Ectodermal cell (in vitro differentiated cells): ENCODE data around the gene HRAS.

Experiments used
- H3K27ac ChIP-seq: 2 replicates; pipeline ENCODE4 v1.7.0; 2013; ENCODE audit warnings: mild to moderate bottlenecking, low read depth, low read length; ENCODE audit not compliant: insufficient read depth, poor library complexity, severe bottlenecking
- H3K27me3 ChIP-seq: 2 replicates; pipeline ENCODE4 v1.7.0; 2013; ENCODE audit warnings: mild to moderate bottlenecking, low read length; ENCODE audit not compliant: insufficient read depth, control insufficient read depth, poor library complexity, severe bottlenecking
- H3K36me3 ChIP-seq: one replicate; pipeline ENCODE4 v1.7.0; 2013; ENCODE audit warnings: low read length; ENCODE audit not compliant: control insufficient read depth, insufficient read depth
- H3K4me1 ChIP-seq: one replicate; pipeline ENCODE4 v1.7.0; 2013; ENCODE audit warnings: low read length; ENCODE audit not compliant: control insufficient read depth, insufficient read depth
- H3K4me3 ChIP-seq: 2 replicates; pipeline ENCODE4 v1.7.0; 2013; ENCODE audit warnings: low read depth, low read length, control low read depth; ENCODE audit not compliant: insufficient read depth
- H3K9me3 ChIP-seq: 2 replicates; pipeline ENCODE4 v1.7.0; 2013; ENCODE audit warnings: mild to moderate bottlenecking, low read length, moderate library complexity; ENCODE audit not compliant: control insufficient read depth
- WGBS, 2 experiments: methylation state at CpG; one replicate each; pipeline ENCODE4 v1.1.7; 2013; ENCODE audit warnings: missing lambda C conversion rate in 2 of 2; 5-methylcytosine and 5-hydroxymethylcytosine counted together

Gene HRAS

GRCh38 chr11:531919-532526 lies 3.4 kb downstream of the HRAS start:
- no peak overlapping the region for H3K4me3 ChIP-seq
- H3K27ac ChIP-seq, result no peak overlapping the region
- peaks cover 22% of the 10 kb centered on the region for H3K36me3 ChIP-seq
- no peaks in the 10 kb centered on the region for H3K9me3 ChIP-seq
- 94 to 95% methylated on average over 18 of the region's 18 CpGs for WGBS, 2 experiments
- H3K27me3 ChIP-seq, result peaks cover 12% of the 10 kb centered on the region
- H3K4me1 ChIP-seq, result peaks cover 6% of the 10 kb centered on the region

GRCh38 chr11:530960-531831 lies 4.2 kb downstream of the HRAS start:
- Histone ChIP-seq H3K27ac (no peak overlapping the region), H3K27me3 (peaks cover 4% of the 10 kb centered on the region), H3K9me3 (no peaks in the 10 kb centered on the region), H3K4me3 (no peak overlapping the region), H3K36me3 (peaks cover 22% of the 10 kb centered on the region), H3K4me1 (peaks cover 6% of the 10 kb centered on the region)
- WGBS, 2 experiments, result 93% methylated on average over 28 of the region's 28 CpGs

GRCh38 chr11:529728-530411 lies 5.5 kb downstream of the HRAS start:
- Histone ChIP-seq H3K27me3 (no peaks in the 10 kb centered on the region), H3K9me3 (no peaks in the 10 kb centered on the region), H3K36me3 (peaks cover 22% of the 10 kb centered on the region), H3K27ac (no peak overlapping the region), H3K4me3 (no peak overlapping the region), H3K4me1 (peaks cover 6% of the 10 kb centered on the region)
- WGBS, 2 experiments, result 90% methylated on average over 18 of the region's 18 CpGs

GRCh38 chr11:528815-529727 lies 6.3 kb downstream of the HRAS start:
- WGBS, 2 experiments, result 90% methylated on average over 29 of the region's 29 CpGs
- Histone ChIP-seq H3K4me1 (peaks cover 3% of the 10 kb centered on the region), H3K4me3 (no peak overlapping the region), H3K9me3 (no peaks in the 10 kb centered on the region), H3K27me3 (no peaks in the 10 kb centered on the region), H3K36me3 (peaks cover 22% of the 10 kb centered on the region), H3K27ac (no peak overlapping the region)

- H3K36me3 ChIP-seq, result peaks cover 16% of the 10 kb centered on the region
- 88 to 91% methylated on average over 30 of the region's 30 CpGs for WGBS, 2 experiments
- no peaks in the 10 kb centered on the region for H3K27me3 ChIP-seq
- no peak overlapping the region for H3K27ac ChIP-seq
- no peaks in the 10 kb centered on the region for H3K9me3 ChIP-seq
- H3K4me1 ChIP-seq, result no peaks in the 10 kb centered on the region
- H3K4me3 ChIP-seq, result no peak overlapping the region
These were observed 7.1 kb downstream of the HRAS start for GRCh38 chr11:528166-528814.

GRCh38 chr11:526192-526591 lies 9.2 kb downstream of the HRAS start:
- no peaks in the 10 kb centered on the region for H3K27me3 ChIP-seq
- H3K4me1 ChIP-seq, result no peaks in the 10 kb centered on the region
- WGBS, 2 experiments, result 85 to 87% methylated on average over 17 of the region's 17 CpGs
- no peak overlapping the region for H3K4me3 ChIP-seq
- H3K36me3 ChIP-seq, result peaks cover under 1% of the 10 kb centered on the region
- no peak overlapping the region for H3K27ac ChIP-seq
- H3K9me3 ChIP-seq, result no peaks in the 10 kb centered on the region

GRCh38 chr11:521177-521688 lies 14.1 kb downstream of the HRAS start:
- H3K4me3 ChIP-seq, result no peak overlapping the region
- H3K27me3 ChIP-seq, result no peaks in the 10 kb centered on the region
- no peaks in the 10 kb centered on the region for H3K4me1 ChIP-seq
- WGBS, 2 experiments, result 91% methylated on average over 10 of the region's 10 CpGs
- H3K27ac ChIP-seq, result no peak overlapping the region
- H3K9me3 ChIP-seq, result no peaks in the 10 kb centered on the region
- no peaks in the 10 kb centered on the region for H3K36me3 ChIP-seq

- Histone ChIP-seq H3K36me3 (no peaks in the 10 kb centered on the region), H3K27me3 (no peaks in the 10 kb centered on the region), H3K4me1 (no peaks in the 10 kb centered on the region), H3K27ac (no peak overlapping the region), H3K9me3 (no peaks in the 10 kb centered on the region), H3K4me3 (no peak overlapping the region)
- 93% methylated on average over 39 of the region's 39 CpGs for WGBS, 2 experiments
These were observed 14.8 kb downstream of the HRAS start for GRCh38 chr11:520428-521176.
